ENCODE data around the gene PDE11A.
A peak's percentile ranks its signal among the peaks of the same experiment; 100 is the strongest.

Gene PDE11A

DNA sequence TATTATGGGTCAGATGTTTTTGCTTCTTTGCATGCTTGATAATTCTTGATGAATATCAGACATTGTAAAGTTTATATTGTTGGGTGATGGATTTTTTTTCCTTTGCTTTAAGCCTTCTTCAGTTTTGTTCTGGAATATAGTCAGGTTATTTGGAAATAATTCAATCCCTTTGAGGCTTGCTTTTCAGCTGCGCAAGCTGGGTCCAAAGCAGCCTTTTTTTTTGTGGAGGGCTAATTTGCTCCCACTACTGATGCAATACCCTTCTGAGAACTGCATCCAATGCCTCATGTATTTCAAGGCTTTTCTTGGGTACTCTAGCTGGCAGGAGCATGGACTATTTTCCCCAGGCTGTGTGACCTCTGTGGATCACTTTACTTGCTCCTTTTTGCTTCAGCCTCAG is 434.1 kb downstream of the PDE11A start:
- no peak for DNase-seq (ENCODE audit: low read depth in 1 of 2, low spot score in 1 of 2)

DNA sequence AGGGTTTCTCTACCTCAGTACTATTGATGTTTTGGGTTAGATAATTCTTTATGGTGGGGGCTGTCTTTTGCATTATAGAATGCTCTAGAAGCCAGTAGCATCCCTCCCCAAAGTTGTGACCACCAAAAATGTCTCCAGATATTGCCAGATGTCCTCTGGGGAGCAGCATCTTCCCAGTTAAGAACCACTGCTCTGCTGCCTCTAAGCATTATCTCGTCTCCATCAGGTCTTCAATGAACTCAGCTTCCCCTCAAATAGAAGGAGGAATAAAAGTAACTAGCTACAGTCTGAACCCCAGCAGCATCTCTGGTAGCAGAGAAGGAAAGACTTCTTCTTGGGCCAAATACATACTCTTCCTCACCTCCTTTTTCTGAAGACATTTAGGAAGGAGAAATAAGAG is 435.9 kb downstream of the PDE11A start:
- DNase-seq (ENCODE audit: low read depth in 1 of 2, low spot score in 1 of 2), result no peak

DNA sequence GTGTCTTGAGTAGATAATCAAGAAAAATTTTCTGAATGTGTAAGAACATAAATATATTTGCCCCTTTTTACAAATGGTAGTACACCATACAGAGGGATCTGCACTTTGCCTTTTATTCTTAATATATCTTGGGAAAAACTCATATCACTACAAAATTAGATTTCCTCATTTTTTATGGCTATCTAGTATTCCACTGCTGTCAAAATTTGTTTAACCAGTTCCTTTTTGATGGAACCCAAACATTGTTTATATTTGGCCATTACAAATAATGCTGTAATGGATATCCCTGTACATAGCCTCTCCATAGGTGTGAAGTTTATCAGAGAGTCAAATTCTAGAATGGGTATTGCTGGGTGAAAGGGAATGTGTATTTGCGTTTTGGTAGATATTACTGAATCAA is 436.9 kb downstream of the PDE11A start:
- no peak for DNase-seq (ENCODE audit: low read depth in 1 of 2, low spot score in 1 of 2)

DNA sequence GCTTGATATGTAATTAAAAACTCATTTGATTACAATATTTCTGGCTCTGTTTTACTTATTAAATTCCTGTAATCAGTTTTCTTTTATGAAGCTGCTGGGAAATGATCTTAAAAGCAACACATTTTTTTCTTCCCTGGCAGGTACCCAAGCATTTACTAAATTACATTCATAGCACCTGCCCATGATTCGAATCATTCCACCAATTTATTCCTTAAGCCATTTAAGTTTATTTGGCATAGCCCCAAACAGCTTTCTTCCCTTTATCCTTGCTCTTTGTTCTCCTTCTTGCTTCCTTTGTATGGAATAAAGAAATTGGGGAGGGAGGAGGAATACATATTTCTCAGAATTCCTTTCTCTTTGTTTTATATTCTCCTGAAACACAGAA is 438.7 kb downstream of the PDE11A start:
- no peak for DNase-seq (ENCODE audit: low read depth in 1 of 2, low spot score in 1 of 2)

DNA sequence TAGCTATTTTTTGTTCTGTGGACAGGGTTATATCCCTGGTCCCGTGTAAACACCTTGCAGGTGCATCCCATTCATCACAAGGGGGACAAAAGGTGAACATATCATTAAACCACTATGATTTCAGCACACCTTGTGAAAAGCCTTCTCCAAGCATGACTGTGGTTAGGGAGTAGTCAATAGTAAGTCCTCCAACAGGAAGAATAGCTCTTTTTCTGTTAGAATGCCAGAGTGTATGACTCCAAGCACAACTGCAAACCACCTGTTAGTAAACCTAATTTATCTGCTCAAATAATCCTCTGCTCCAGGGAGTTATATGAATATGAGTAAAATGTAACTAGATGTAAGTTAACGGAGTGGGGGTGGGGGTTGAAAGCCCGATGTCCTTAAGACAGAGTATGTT is 439.5 kb downstream of the PDE11A start:
- DNase-seq (ENCODE audit: low read depth in 1 of 2, low spot score in 1 of 2), result no peak

DNA sequence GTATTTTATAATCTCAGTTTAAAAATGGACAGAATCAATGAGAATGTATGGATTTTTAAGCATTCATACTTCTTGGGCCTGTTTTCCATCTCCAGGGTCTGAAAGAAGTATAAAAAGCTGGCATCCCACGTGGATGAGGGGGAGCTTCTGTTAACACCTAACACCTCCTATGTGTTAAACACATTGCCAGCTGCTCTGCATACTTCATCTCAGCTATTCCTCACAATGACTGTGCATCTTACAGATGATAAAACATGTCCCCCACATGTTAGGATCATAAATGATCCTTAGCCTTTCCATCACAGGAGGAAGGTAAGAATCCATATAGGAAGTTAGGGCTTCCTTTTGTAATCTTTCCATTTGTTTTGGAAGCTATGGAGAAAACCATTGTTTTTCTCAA is 440.9 kb downstream of the PDE11A start:
- no peak for DNase-seq (ENCODE audit: low read depth in 1 of 2, low spot score in 1 of 2)

DNA sequence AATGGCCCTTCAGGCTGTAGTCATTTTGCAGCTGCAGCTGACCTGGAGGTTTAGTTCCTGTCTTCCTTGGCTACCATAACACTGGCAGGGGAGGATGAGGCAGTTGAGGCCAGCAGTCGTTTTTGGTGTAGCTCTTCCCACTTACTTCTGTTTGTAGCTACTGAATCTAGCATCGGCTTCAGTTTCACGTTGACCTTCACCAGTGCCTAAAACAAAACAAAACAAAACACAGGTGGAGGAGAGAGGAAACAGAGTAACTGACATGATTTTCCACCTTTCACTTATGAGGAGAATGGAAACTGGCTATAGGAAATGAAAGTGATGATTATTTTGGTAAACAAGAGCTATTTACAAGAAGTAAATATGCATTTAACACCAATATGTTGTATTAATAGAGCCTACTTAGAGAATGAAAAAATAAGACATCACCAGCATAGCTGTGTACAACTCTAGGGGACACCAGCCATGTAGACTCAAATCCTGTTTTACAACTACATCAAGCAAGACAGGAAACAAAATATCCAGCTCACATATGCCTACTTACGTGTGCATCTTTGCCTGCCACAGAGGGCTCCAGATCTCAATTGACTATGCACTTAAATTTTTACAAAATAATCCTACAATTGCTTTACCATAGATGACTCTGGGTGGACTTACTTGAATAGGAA is 443.1 kb downstream of the PDE11A start:
- DNase-seq (ENCODE audit: low read depth in 1 of 2, low spot score in 1 of 2), result no peak

DNA sequence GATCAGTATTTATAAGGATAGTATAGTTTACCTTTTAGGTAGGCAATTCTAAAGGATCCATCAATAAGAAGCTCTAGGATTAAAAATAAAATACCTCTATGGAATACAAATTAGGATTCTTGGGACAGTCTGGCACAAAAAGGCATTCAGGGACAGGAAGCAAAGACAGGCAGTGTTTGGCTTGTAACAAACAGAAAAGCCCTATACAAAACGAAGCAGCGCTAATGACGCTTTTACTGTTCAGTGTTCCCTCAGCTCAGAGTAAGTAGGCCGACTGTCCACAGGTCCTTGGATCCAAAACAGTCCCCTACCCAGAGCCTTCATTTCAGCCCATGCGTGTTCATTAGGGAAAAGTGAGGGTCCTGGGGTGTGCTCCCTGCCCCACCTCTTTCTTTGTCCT is 443.7 kb downstream of the PDE11A start:
- DNase-seq (ENCODE audit: low read depth in 1 of 2, low spot score in 1 of 2), result no peak

DNA sequence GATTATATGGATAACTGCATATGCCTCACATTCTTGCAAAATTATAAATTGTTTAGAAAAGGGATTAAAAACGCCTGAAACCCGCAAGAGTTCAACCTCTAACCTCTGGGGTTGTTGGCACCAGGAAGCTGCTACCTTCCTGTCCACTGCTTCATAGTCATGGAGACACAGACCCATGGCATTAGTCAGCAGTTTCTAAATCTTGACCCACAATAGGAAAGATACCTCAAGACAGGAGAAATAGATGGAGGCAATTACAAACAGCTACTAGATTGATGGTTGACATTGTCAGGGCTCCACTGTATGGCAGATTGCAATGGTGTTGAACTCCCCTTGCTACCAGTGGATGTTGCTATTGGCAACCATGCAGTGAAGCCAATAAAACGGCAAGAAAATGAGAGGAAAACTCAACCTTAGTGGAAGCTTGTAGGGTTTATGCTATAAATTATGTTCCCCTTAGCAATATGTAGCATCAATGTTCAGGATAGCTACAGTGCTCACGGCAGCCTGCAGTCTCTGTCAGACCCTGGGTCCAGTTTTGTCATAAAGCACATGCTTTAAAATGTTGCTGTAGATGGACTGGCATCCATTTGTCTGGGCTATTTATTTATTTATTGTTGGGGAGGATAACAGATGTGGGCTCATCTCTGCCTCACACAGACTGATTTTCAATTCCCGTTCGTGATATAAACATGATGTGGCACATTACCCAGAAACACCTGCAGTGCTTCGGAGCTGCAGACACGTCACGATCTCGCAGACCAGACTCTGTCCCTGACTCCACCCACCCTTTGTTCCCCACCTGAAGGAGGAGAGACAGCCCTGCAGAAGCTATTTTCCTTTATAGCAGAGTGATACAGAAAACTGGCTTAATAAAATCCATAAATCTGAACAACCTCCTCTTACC is 446.6 kb downstream of the PDE11A start:
- no peak for DNase-seq (ENCODE audit: low read depth in 1 of 2, low spot score in 1 of 2)

DNA sequence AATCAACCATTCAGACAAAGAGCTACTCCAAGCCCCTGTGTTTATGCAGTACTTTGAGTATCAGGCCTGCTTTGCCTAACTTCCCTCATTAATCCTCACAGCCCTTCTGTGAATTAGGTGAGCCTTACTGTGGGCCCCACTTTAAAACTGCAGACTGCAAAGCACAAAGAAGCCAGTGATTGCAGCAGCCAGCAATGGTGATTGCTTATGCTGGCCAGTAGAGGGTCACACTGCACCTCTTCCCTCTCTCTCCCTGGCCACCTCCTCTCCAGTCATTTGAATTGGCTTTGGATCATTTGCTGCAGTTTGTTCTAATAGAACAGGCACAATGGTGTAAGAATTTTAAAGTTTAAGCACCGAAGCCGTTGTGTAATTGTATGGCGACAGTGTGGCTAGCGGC is 450.1 kb downstream of the PDE11A start:
- no peak for DNase-seq (ENCODE audit: low read depth in 1 of 2, low spot score in 1 of 2)

DNA sequence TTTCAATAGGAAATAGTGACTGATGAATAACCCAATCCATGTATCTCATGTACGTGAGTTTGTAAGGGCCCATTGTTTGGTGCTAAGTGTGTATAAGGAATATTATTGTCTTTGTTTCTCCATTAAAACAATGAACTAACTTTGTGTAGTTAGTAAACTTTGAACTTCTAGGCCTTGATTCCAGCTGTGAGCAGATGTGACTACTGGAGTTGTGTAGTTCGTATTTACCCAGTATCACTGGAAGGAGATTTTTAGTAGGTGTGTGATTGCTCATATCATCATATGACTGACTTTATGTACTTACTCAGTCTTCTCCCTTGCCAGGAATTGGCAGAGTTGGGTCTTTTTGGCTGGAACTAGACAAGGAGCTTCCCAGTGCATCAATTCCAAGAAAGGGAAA is 452.6 kb downstream of the PDE11A start:
- DNase-seq (ENCODE audit: low read depth in 1 of 2, low spot score in 1 of 2), result no peak

DNA sequence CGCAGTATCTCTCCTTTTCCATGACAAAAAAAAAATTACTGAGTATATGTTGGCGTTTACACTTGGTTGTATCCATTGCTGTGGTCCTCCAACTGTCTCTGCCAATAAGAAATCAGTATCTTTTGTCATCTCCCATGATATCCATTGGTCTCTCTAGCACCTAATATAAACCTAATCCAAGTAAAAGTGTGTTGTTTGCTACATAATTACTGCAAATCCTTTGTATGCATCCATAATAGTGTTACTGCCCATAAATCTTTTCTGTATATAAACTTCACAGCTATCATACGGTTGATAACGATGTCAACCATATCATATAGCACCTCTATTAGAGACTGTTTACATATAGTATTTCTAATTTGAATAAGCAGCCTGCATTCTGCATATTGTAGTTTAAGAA is 453.1 kb downstream of the PDE11A start:
- no peak for DNase-seq (ENCODE audit: low read depth in 1 of 2, low spot score in 1 of 2)

DNA sequence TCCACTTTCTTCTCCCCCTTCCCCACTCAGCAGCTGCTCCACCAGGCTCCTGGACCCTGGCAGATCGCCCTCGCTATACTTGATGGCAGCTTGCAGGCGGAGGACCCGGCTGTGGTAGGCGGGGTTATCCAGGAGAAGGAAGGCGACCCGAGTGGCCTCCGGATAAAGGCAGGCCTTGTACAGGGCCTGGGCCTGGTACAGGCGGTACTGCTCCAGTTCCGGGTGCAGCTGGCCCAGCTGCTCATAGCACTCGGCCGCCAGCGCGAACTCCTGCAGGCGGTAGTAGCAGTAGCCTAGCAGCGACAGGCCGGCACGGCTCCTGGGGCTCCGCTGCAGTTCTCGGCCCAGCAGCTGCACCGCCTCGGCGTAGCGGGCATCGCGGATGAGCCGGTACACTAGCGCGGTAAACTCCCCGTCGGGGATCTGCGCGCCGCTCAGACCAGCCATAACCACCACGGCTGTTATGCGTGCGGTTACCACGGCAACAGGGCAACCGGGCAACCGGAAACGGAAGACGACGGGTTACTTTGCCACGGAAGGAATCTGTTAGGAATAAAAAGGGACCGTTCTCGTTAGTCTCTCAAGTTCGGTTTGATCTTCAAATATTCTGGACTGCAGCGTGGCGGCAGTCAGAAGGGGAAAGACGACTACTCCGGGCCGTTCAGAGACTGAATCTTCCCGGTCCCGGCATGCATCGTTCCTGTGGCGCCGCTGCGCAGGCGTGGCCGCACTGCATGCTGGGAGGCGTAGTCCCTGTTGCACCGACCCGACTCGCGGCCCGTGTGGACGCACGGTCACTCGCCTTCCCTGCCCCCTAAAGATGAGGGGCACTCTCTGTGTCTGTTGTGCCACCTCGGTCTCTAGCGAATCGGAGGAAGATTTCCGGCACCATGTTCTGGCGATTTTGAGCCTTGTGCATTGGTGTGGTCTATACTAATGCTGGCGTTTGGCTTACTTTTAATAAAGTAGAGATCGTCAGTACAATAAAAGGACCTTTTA is 454.0 kb downstream of the PDE11A start:
- DNase-seq (ENCODE audit: low read depth in 1 of 2, low spot score in 1 of 2), result peak; percentile 73 to 87

DNA sequence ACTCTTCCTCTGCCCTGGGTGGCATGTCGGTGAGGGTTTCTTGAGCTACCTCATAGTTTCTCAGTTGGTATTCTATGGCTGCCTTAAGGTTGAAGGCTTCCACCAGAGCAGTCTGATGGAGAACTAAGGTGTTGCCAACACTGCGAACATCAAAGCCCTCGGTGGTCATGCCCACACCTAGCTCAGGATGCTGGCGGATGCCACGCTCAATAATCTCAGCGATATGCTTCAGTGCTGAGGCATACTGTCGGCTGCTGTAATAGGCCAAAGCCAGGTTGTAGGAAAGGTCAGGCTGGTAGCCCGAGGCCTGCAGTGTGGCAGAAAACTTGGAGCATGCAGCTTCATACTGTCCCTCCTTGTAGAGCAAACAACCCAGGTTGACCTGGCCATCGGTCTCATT is 454.7 kb downstream of the PDE11A start:
- DNase-seq (ENCODE audit: low read depth in 1 of 2, low spot score in 1 of 2), result no peak

DNA sequence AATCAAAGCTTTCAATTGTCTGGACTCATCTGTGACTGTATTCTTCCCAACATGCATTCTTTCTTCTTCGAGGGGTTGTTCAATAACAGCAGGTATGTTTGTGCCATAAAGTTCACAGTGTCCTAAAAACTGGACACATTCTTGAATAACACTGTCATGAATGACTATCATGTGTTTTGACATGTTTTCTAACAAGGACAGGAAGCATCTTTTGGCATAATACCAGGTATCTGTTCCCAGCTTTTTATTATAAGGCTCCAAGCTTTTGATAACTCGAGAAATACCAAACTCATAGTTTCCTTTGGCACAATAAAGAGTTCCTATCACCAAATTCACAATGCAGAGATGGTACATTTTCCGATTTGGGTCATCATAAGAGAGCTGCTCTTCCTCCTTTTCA is 455.8 kb downstream of the PDE11A start:
- no peak for DNase-seq (ENCODE audit: low read depth in 1 of 2, low spot score in 1 of 2)

DNA sequence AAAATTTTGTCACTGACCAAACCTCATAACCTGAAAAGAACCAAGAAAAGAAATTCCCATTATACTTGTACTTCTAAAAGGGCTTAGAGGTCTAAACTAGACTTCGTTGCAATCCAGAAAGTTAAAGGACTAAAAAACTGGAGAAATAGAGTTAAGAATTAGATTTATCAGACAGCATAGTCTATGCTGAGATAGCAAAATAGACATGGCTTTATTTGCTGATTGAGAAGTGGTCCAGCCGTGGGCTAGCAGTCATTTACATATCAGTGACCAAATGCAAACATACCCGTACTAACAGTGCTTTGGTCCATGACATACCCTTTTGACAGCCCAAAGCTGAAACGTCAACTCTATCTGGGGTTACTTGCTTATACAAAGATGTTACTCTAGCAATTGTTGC is 456.5 kb downstream of the PDE11A start:
- DNase-seq (ENCODE audit: low read depth in 1 of 2, low spot score in 1 of 2), result no peak

DNA sequence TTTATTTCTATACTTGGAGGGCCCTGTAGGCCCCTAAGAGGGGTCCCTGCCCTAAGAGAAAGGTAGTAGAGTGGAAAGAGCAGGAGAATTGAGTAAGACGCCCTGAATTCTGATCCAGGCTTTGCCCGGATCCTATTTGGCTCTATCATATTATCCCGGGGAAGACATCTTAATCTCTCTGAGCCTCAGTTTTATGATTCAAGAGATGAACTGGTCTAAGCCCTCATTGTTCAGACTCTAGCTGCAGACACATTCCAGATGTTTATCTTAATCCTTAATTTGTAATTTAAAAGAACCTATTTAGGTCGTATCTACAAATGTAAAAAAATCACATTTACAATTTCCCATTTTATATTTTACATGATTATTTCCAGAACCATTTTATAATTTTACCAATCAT is 459.9 kb downstream of the PDE11A start:
- no peak for DNase-seq (ENCODE audit: low read depth in 1 of 2, low spot score in 1 of 2)

DNA sequence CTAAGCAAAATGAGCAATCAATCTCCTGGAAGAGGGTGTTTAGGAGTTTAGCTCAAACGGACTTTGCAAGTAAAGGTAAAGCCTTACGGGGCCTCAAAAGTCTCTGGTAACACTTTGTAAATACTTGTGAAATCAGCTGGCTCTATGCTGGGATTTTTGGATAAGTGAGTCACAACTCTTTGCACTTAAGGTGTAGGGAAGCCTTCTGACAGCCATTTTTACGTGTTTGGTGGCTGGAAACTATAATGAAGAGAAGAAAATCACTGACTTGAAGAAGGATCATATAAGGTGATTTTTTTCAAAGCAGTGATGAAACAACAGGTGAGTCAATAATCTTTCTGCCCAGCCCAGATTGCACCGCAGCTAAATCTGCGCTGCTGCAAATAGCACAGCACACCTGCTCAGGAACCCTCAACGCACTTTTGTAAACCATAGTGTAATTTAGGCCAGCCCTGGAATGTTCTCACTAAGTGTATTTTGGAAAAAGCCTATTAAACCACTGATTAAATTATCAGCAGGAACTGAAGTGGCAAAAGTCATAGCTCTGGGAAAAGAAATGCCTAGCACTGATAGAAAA is 461.2 kb downstream of the PDE11A start:
- no peak for DNase-seq (ENCODE audit: low read depth in 1 of 2, low spot score in 1 of 2)

DNA sequence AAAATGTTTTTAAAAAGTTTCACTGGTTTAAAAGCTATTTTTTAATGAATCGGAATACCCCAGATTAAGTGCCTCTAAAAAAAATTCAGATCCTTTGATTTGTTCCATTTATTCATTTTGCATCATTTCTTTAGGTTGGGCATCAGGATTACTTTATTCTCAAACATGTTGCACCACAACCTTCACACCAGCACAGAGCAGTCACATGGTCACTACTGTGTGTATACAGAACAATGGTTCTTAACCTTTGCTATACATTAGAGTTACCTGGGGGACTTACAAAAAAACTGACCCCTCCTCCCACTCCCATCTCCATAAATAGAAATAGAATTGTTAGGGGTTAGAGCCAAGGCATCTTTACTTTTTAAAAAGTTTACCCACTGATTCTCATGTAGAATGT is 461.8 kb downstream of the PDE11A start:
- no peak for DNase-seq (ENCODE audit: low read depth in 1 of 2, low spot score in 1 of 2)

DNA sequence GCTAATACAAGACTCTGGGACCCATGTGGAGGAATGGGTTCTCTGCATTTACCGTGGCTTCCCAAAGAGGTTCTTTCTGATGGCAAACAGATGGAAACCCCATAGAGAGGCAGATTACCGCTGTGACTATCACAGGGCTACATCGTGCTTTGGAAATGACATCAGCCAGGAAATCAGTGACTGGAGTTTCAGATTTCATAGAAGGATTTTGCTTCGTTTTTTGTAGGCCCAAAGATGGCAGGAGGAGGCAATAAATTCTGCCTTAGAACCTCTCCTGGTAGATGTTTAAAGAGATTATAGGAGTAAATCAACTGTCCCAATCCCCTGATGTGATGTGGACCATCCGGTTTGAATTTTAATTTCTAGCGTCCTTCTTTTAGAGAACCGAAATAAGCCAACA is 465.9 kb downstream of the PDE11A start:
- DNase-seq (ENCODE audit: low read depth in 1 of 2, low spot score in 1 of 2), result no peak
